Transverse colon (tissue), 4 donors: ENCODE data around the gene NEK11.

Experiments
- CTCF ChIP-seq, 5 experiments: fragments of 200-600 bp in 3 of 5; fragments of 450-650 bp in 2 of 5; sonication (generic) in 3 of 5; IDR thresholded peaks; 1 replicate in 2 of 5; 2 replicates in 3 of 5; pipeline ENCODE4 v1.5.1; 2016 to 2017; ENCODE audit warnings: antibody characterized with exemption in 5 of 5, inconsistent platforms in 3 of 5, mild to moderate bottlenecking in 2 of 5, moderate library complexity in 1 of 5
- EP300 ChIP-seq: sonication (generic); formaldehyde crosslinking; IDR thresholded peaks from one replicate; pipeline ENCODE4 v1.6.1; 2017; ENCODE audit warnings: antibody characterized with exemption, low read depth
- POLR2A ChIP-seq: fragments of 450-650 bp; IDR thresholded peaks from one replicate; pipeline ENCODE4 v1.6.1; 2016; ENCODE audit warnings: antibody characterized with exemption, mild to moderate bottlenecking, moderate library complexity
- POLR2AphosphoS5 ChIP-seq, 3 donors: sonication (generic); formaldehyde crosslinking; IDR thresholded peaks; one replicate each; pipeline ENCODE4 v1.6.1; 2016; ENCODE audit warnings: antibody characterized with exemption in 3 of 3

DNA sequence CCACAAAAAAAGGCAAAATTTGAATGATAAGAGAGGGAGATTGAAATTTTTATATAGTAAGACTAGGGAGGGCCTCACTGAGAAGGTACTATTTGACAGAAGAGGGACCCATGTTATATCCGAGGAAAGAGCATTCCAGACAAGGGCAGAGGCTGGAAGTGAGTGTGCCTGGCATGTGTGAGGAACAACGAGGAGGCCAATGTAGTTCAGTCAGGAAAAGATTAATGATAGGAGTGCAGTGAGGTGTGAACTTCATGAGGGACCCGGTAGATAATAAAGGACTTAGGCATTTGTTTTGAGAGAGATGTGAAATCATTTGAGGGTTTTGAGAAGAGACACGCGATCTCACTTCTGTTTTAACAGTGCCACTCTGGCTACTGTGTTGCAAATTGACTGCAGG lies 36.4 kb upstream of the NEK11 start:
- TF ChIP-seq CTCF (IDR thresholded peaks at IDR 0.05) (no peak), POLR2AphosphoS5 (IDR thresholded peaks at IDR 0.05) (no peak), EP300 (no peak), POLR2A (no peak)
